HG02970 (cell line): Measurements from ENCODE around the gene OAT.

Experiments used
- ATAC-seq: cut with Tn5 transposase; IDR thresholded peaks from one replicate; pipeline ENCODE4 v1.9.1; 2021; ENCODE audit warnings: mild to moderate bottlenecking, moderate library complexity, moderate number of reproducible peaks; ENCODE audit not compliant: unreplicated experiment, low FRiP score

OAT gene

DNA sequence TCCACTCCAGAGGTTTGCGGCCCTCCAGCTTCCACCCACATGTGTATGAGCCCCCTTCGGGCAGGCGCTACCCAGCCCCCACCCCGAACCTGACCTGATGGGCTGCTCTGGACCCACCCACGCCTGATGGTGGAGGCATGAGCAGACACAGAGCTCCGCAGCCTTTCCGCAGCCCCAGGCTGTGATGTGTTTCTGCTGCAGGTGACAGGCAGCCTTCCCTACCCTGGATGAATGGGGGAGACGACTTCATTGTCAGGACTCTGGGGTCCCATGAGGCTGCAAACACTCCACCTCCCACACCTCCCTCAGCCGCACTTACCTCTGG lies 61.2 kb downstream of the OAT start:
- ATAC-seq = no peak

- ATAC-seq = no peak
Measured at GRCh38 chr10:124356701-124357560, 61.8 kb downstream of the OAT start.

- ATAC-seq = no peak
Measured at GRCh38 chr10:124354411-124355382, 64.0 kb downstream of the OAT start.

DNA sequence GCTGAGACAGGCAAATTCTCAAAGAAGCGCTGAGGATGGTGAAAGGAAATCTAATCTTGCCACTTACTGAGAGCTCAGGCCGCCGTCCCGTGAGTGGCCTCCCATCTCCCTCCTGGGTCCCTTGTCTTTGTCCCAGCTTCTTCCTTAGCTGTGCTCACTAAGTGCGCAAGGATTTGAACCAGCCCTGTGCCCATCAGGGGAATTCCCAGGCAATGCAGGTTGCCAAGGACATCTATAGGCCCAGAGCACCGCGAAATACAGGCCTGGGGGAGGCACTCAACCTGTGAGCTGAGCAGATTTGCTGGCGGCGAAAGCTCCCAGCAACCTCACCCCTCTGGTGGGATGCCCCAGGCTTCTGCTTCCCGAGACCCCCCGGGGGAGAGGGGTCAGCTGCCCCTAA lies 64.8 kb downstream of the OAT start:
- no peak for ATAC-seq

DNA sequence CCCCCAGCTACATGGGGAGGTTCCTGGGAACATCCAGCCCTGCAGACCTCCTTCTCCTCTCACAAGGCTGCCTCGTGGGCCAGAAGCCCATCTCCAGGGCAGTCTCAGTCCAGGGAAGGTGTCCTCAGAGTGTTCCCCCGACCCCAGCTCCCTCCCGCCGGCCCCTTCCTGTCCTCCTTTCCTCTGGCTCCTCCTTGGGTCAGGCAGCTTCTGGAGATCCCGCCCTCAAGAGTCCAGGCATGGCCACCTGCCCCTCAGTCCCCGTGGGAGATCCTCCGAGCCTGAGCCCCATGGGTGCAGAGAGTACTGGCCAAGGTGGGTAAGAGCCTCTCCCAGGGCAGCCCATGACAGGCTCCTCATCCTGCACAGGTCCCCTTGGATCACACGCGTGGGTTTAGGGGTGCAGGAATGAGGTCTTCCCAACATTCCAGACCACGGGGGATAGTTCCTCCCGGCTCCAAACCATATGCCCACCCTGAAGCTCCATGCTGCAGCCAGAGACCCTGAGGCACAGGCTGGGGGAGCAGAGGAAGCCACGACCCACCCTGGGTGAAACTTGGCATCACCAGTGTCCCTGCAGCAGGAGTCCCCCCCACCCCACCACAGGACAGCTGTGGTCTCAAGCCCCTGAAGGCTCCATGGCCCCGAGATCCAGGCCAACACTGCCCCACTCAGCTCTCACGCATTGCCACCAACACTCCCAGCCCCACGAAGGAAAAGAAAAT lies 65.5 kb downstream of the OAT start:
- no peak for ATAC-seq

DNA sequence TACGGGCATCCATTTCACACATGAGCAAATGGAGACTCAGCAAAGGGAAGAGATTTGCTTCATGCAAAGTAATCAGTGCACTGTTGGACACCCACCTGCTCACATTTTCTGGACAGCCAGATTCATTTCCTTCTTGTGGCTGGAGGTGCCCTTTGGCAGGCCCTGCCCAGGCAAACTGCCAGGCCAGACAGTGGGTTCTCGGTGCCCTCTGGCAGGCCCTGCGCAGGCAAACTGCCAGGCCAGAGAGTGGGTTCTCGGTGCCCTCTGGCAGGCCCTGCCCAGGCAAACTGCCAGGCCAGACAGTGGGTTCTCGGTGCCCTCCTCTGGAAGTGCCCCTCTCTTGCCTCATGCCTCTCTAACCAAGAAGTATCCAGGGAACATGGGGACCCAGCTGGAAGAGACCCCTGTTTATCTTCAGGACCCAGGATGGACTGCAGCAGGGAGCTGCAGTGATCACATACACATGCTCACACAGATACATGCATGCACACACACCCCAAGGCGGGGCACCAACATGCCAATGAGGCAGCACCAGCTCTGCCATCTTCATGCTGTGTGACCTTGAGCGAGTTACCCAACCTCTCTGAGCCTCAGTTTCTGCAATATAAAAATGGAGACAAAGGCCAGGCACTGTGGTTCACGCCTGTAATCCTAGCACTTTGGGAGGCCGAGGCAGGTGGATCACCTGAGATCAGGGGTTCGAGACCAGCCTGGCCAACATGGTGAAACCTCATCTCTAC lies 67.1 kb downstream of the OAT start:
- no peak for ATAC-seq

GRCh38 chr10:124350806-124351205 lies 67.9 kb downstream of the OAT start:
- ATAC-seq = no peak

DNA sequence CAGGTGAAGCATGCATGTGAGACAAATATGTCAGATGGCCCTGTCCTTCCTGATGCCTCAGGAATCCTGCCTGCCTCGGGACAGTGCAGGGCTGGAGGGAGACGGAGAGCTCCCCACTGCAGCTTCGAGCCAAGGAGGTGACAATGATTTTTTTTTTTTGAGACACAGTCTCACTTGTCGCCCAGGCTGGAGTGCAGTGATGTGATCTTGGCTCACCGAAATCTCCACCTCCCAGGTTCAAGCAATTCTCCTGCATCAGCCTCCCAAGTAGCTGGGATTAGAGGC lies 68.8 kb downstream of the OAT start:
- no peak for ATAC-seq

GRCh38 chr10:124349231-124349995 lies 69.3 kb downstream of the OAT start:
- ATAC-seq = no peak

DNA sequence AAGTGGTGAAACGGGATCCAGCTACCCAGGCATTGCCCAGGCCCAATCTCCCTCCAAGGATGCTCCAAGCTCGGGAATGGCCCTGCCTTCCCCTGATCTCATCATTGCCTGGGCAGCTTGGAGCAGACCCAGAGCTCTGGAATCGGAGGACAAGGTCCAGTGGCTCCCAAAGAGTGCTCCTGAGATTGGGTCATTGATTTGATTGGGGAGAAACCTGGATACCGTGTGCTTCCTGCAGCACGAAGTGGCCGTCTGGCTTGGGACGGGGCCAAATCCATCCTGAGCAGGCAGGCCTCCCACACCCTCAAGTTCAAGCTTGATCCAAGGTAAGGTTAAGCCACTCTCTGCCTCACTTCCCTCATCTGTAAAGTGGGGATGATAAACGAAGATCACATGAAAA lies 69.9 kb downstream of the OAT start:
- no peak for ATAC-seq

GRCh38 chr10:124347956-124348355 lies 70.8 kb downstream of the OAT start:
- ATAC-seq = no peak
